Gastroesophageal sphincter (tissue), 3 donors: ENCODE measurements around the gene MAL.

Experiments
- CTCF ChIP-seq, 4 experiments: fragments of 200-600 bp in 2 of 4; fragments of 450-650 bp in 2 of 4; sonication (generic) in 1 of 4; IDR thresholded peaks; one replicate each; pipeline ENCODE4 v1.5.1; 2017 to 2019; ENCODE audit warnings: antibody characterized with exemption in 4 of 4, mild to moderate bottlenecking in 2 of 4, moderate library complexity in 2 of 4
- EP300 ChIP-seq: sonication (generic); formaldehyde crosslinking; IDR thresholded peaks from one replicate; pipeline ENCODE4 v1.6.1; 2017; ENCODE audit warnings: antibody characterized with exemption, mild to moderate bottlenecking
- POLR2A ChIP-seq, 2 donors: fragments of 450-650 bp; IDR thresholded peaks; one replicate each; pipeline ENCODE4 v1.6.1; 2017; ENCODE audit warnings: antibody characterized with exemption in 2 of 2, mild to moderate bottlenecking in 2 of 2, moderate library complexity in 1 of 2
- POLR2AphosphoS5 ChIP-seq: sonication (generic); formaldehyde crosslinking; IDR thresholded peaks from one replicate; pipeline ENCODE4 v1.6.1; 2017; ENCODE audit warnings: antibody characterized with exemption

DNA sequence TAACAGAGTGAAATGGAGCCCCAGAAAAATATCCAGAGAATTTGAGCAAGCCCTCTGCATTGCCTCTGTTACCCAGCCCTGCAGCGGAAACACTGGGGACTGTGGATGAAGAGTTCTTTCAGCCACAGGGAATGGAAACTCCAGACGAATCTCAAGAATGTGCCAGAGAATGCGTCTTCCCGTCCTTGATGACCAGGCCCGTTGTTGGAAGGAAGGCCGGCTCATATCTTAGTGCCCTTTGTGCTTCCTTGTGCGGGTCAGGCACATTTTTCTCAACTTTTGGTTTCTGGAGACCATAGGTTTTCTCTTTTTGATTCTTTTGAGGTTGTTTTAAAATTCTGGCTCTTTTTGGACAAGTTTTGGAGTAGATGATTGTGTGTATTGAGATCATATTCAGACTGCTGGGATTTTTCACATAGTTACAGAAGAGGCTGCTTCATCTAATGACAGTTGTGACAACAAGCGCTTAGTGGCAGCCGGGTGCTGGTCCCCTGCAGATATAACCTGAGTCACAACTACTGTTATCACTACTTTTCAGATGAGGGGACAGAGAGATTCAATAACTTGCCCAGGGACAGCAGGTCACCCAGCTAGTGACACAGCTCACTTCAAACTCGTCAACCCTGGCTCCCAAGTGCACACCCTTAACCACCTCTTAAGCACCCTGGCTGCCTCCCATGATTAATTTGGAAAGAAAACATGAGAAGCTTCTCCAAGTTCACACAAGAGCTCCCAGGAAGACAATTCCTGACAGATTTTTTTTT is 15.7 kb downstream of the MAL start:
- no peak for TF ChIP-seq CTCF (IDR thresholded peaks at IDR 0.05)
- TF ChIP-seq POLR2A (IDR thresholded peaks at IDR 0.05): no peak
- no peak for TF ChIP-seq EP300
- TF ChIP-seq POLR2AphosphoS5: peak; percentile 10
